Endothelial cell of hepatic sinusoid (primary cell): ENCODE results near the gene PRKN.
"Not testable (repeated sequence)": the region's sequence is repeated elsewhere in the genome, so short reads cannot be mapped to it uniquely, and the experiment has no call there.

Source experiments
- in situ Hi-C: cut with HindIII; loops from 2 replicates; pipeline ENCODE4 v1.10.0; 2017; ENCODE audit warnings: low sequenced_read_pairs

PRKN gene

DNA sequence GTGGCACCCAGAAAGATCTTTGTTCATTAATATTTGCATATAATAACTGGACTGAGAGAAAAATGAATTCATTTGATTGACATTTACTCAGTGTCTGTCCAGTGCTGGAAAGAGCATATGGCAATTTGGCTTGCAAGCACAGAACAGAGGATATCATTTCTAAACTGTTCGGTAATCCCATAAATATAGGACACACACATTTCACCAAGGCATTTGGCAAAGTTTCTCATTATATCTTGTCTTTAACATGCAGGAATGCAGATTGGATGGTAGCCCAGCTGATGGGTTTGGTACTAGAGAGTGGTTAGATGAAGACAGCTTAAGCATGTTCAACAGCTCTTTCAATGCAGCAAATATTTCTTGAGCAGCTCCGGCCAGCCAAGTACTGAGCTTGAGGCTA lies 259.2 kb downstream of the PRKN start:
- in situ Hi-C loops, result no loop called here

DNA sequence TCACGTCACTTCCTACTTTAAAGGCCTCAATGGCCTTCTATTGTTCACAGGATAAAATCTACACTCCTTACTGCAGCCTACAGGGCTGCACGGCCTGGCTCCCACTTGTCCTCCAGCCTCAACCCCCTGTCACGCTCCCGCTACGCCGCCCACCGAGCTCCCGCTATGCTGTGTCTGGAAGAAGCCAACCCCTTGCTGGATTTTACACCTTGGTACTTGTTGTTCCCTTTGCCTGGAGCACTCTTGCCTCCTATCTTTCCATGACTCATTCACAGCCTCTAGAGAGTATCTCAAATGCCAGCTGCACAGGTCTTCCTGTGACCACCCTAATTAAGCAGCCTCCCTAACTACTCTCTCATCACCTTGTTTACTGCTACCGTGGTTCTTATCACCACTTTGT lies 259.9 kb downstream of the PRKN start:
- in situ Hi-C loops, result no loop called here

DNA sequence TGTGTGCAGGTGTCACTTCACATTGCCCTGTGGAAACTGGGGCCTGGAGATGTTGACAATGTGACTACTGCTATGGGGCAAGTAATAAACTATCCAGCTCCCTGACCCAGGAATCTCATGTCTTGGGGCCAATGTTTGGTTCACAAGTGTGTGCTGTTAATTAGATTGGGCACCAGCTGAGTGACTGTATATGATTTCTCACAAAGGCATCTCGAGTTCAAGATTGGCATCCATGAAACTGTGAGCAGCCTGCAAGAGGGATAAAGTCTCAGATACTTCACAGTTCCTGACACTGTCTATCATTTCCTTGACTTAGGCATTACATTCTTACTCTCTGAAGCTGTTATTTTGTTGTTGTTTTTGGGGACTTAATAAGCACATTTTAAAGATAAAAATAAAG lies 264.0 kb downstream of the PRKN start:
- in situ Hi-C loops, result no loop called here

DNA sequence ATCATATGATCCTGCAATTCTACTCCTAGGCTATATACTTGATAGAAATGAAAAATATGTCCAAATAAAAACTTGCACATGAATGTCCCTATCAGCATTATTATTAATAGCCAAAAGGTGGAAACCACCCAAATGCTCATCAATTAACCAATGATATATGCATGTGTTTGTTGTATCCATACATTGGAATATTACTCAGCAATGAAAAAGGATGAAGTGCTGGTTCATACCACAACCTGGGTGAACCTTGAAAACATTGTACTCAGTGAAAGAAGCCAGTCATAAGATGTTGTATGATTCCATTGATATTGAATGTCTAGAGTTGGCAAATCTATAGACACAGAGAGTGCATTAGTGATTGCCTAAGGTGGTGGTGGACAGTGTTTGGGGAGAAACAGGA lies 267.6 kb downstream of the PRKN start:
- in situ Hi-C loops, result no loop called here

DNA sequence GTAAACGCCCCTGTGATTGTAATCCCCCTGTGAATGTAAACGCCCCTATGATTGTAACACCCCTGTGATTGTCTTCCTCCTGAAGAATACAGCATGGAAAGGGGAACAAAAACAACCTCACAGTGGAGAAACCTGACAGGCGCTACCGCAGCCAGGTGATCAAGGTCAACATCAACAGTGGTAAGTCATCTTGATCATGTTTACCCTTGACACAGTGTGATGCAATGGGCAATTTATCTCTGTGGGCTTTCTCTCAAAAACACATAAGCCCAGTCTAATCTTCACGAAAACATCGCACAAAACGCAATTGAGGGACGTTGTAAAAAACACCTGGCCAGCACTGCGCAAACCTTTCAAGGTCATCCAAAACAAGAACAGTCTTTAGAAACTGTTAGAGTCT lies 277.2 kb downstream of the PRKN start:
- in situ Hi-C loops, result no loop called here

DNA sequence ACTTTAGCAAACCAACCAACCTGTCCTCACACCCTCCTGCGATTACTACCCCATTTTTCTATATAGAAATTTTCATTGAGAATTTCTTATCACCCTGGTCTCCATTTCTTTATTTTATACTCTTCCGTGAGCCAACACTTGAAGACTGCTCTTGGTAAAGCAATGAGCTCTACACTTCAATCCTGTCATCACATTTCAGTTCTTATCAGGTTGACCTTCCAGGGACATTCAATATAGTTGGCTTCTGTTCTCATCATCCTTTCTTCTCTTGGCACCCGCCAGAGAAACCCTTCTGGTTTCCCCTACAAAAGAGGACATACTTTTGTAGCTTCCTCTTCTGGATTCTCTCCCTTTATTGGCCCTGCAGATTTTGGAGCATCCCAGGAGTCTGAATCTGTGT lies 279.3 kb downstream of the PRKN start:
- in situ Hi-C loops, result no loop called here

DNA sequence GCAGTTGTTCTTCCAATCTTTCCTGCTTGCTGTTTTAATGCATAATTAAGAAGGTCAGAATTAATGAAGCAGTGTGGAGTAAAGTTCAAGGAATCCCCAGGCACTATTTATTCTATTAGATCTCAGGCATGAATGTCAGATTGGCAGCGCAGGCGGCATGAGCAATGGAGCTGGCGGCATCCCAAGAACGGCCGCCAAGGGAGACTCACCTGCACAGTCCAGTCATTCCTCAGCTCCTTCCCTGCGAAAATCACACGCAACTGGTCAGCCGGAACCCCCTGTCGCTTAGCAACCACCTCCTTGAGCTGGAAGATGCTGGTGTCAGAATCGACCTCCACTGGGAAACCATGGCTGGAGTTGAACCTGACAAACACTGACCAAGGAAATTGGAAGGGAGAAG lies 284.5 kb downstream of the PRKN start:
- in situ Hi-C loops, result no loop called here

DNA sequence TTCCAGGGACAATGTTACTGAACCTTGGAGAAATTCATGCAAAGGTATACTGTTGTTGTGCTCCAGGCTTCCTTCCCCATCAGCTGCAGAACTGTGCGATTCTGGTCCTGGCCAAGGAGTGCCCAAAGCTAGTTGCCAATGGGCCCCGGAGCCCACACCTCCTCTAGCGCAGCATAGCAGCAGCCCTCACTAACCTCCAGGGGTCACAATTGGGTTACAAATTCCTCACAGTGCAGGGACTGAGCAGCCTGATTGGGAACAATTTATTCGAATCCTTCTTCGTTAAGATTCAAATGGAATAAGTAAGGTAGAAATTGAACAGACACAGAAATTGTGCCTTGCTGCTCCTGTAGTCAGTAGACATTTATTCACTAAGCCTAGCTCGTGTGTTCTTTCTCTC lies 284.9 kb downstream of the PRKN start:
- in situ Hi-C loops, result no loop called here

DNA sequence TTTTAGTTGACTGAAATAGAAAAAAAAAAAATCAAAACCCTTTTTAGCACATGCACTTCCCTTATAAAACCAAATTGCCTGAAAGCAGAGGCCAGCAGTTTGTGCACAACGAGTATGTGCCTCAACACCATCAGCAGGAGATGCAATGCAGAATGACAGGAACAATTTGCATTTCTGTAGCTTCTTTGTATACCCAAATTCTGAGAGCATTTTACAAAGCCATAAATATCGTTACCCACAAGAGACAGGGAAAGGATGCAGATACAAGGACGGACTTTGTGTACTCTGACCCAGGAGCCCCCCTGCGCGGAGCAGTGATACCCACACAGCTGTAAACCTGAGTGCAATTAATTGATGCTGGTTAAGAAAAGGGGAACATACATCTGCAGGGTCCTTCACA lies 285.6 kb downstream of the PRKN start:
- in situ Hi-C loops, result no loop called here

DNA sequence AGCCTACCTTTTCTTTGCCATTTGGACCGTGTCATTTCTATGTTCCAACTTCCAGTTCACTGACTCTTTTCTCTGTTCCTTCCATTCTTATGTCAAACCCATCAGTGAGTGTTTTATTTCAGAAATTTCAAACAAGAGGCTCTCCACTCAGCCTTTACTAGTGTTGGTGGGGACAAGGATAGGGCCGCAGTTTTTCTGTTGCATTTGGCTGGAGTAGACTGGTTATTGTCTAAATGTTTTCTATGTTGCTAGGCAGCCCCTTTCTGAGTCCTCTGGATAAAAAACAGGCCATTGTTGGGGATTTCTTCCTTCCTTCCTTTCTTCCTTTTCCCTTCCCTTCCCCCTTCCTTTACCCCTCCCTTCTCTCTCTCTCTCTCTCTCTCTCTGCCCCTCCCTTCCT lies 288.6 kb downstream of the PRKN start:
- in situ Hi-C loops, result no loop called here

DNA sequence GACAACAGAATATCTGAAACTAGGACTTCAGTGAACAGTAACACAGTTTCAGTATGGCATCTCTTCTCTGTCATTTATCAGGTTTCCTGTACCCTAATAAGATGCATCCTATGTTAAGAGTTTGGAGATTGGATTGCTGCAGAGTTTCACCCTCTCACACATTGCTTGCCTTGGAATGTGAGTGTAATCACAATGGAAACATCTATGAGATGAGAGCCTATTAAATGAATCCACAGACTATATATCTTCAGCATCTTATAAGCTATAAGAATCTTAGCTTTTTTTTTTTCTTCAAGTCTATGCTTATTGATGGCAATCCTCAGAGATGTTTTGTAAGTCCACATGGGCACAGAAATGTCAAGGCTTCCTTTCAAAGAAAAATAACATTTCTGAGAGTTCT lies 292.5 kb downstream of the PRKN start:
- in situ Hi-C loops, result no loop called here

DNA sequence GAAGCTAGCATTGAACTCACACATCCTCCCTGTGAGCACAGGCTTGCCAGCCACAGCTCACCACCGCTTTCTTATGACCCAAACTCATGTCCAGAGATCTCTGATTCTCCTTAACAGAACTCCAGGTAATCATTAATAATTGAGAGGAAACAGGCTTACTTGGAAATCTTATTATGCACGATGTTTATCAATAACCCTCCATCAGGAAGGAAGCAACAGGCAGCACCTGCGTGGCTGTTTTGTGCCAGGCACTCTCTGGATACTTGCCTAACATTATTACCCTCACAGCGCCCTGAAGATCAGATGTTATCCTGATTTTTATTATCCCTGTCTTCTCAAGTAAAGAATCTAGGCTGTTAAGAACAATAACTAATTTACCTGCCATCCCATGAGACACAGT lies 306.6 kb downstream of the PRKN start:
- in situ Hi-C loops, result no loop called here

DNA sequence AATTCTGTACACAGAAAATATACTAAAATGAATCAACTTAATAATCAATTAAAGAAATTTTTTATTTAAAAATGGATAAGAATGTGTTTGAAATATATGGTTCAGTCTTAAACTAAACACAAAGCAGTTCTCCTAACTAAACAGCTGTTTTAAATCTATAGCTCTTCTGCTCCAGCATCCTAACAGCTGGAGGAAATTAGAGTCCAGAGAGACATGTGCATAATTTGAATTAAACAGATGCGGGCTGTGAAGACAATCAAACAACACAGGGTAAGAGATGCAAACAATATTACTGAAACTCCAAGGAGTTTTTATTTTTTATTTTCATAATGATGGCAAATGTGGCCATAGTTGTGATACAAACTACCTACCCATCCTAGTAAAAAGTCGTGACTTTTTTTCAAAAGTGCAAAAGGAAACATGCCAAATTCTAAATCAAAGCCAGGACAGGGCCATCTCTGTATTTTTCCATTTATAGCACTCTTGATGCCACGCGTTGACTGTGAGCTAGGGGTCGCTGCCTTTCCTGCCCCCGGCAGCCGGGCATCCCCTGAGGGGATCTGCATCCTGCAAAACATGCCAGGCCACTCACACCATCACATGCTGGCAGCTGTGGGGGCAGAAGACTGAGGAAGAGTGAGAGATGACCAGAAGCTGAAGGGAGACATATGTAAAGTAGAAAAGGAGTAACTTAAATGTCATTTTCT lies 310.6 kb downstream of the PRKN start:
- in situ Hi-C loops, result no loop called here

DNA sequence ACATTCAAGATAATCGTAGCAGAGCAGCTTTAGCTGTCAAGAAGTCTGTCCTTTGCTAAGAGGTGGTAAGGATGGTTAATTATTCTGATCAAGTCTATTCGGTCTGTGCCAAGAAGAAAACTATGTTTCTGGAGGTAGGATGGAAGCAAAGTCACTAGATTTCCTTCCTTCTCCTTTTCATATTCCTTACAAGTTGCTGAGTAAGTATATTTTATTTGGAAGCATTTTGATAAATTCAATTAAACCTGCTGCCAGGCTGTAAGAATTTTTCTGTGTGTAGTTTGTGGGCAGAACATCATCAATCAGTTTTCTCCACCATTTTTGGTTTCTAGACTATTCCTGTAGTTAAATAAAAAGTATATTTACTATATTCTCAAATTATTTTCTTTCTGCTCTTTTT lies 311.3 kb downstream of the PRKN start:
- in situ Hi-C loops, result no loop called here

DNA sequence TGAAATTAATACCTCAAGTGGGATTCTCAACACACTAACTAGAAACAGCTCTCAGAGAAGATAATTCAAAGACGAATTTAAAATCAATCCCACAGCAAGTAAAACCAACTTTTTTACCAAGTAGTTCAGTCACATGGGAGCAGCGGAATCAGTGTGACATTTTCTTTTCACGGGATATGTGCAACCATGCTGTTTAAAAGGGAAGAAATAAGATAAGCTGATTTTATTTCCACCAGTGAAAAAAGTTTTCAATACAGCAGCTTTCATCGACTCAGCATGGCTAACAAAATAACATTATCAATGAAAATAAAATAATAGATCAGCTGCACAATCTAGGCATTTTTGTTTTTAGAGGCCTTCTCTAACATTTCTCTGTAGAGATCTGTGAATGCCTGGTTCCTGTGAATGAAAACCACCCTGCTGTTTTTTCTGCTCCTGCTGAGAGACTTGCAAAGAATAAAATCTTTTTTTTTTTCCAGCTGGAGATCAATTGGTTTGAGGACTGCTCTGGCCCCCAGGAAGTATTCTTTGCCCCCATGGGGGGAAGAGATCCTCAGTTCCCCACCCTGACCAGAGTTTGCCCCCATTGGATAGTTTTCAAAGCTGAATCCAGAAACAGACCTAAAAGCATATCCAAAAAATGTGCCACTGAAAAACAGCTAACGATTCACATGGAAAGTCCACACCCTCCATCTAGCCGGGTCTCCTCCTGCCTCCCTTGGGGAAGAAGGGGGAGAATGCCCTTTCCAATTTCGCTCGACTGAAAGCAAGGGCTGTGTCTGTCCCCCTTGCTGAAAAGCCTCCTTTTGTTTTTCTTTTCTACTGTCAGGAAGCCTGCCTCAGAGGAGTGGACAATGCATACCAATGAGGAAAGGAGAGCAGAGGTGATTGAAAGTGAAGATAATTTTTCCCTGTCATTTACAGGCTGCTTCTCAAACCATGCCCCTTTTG lies 317.6 kb downstream of the PRKN start:
- in situ Hi-C loops, result no loop called here

DNA sequence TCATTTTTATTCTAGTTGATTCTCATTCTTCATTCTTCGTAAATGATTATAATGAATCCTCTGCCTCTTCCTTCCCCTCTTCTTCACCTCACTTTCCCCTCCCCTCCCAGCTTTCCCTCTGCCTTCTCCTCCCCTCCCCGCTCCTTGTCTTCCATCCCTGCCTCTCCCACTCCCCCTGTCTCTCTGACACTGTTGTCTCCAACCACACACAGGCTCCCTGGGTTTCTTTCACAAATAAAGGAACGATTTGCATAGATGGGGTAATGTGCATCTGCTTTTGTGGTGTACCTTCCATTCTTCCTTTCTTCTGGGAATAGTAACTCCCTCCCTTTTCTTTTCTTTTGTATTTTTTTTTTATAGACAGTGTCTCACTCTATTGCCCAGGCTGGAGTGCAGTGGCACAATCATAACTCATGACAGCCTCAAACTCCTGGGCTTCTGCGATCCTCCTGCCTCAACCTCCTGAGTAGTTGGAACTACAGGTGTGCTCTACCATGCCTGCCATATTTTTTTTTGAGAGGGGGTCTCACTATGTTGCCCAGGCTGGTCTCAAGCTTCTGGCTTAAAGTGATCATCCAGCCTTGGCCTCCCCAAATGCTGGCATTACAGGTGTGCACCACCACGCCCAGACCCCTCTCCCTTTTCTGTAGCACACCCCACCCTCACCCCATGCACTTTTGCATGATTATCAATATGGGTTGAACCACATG lies 318.6 kb downstream of the PRKN start:
- in situ Hi-C loops, result no loop called here

DNA sequence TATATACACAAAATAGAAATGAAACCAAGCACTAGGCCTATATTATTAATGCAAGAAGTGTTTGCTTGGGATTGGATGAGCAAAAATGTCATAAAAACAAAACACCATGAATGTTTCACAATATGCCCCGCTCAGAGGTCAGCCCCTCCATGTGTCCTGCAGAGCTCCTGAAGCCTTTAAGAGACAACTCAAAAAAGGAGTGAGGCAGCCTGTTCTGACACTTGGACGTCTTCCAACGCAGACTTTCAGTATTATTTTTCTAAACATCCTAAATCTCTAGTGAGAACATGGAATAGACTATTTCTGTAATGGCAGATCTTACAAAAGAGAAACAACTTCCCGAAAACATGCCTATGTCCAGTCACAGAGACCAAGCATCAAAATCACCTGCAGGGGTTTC lies 322.6 kb downstream of the PRKN start:
- in situ Hi-C loops, result no loop called here

DNA sequence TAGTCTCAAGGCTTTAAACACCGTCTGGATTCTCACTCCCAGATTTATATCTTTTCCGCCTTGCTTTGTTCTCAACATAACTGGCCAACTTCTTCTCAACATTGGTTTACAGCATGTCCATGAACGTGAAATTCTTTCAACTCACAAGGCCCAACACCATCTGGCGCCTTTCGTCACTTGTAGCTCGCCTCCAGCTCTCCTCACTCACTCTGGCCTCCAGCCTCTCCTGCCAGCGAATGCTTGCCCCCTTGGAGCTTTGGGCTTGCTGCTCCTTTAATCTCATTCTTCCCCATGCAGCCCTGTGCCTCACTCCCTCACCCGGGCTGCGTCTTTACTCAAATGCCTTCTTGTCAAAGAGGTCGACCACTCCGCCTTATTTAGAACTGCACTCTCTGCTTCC lies 324.5 kb downstream of the PRKN start:
- in situ Hi-C loops, result no loop called here

DNA sequence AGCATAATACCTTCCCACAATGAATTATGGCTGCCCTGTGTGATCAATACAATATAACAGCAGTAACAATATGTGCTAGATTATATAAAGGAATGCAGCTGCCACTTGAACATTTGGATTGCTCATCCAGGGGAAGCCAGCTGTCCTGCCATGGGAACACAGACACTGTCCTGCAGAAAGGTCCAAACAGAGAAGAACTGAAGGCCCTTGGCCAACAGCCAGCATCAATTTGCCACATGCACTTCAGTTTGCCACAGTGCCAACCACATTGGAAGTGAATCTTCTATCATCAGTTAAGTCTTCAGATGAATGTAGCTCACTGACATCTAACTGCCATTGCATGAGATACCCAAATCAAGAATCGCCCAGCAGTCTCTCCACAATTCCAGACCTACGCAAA lies 332.4 kb downstream of the PRKN start:
- in situ Hi-C loops, result no loop called here

DNA sequence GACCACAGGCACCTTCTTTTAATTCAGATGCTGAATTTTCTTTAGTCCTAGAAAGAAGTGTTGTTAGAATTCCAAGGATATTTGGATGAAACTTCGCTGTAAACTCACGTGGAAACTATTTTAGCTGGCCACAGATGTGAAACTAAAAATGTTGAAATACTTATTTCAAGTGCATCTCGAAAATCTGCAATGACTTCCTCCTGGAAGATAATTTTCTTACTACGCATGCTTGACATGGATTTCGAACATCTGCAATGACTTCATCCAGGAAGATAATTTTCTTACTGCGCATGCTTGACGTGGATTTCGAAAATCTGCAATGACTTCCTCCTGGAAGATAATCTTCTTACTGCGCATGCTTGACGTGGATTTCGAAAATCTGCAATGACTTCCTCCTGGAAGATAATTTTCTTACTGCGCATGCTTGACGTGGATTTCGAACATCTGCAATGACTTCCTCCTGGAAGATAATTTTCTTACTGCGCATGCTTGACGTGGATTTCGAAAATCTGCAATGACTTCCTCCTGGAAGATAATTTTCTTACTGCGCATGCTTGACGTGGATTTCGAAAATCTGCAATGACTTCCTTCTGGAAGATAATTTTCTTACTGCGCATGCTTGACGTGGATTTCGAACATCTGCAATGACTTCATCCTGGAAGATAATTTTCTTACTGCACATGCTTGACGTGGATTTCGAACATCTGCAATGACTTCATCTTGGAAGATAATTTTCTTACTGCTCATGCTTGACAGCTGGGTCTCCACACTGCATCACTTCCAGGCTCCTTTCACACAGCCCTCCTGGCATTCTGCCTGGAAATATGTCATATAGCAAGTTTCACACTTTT lies 336.4 kb downstream of the PRKN start:
- in situ Hi-C loops, result not testable (repeated sequence)
